Measurements from ENCODE around the gene SYN1. TPM values are rescaled to one million over a fixed set of nuclear protein-coding genes. Genes with fewer than 3 reads are reported as not detected.

Gene SYN1
- total RNA-seq, 2 donors from 2014 or later, result 0.14 to 4.1 TPM

GRCh38 chrX:47595716-47596251, 23.9 kb downstream of the SYN1 start:
- Histone ChIP-seq H3K27ac (no peak overlapping the region), H3K9me3 (no peaks in the 10 kb centered on the region), H3K4me1 (replicated peaks) (no peaks in the 10 kb centered on the region), H3K27me3 (replicated peaks; ENCODE audit: insufficient read depth) (no peaks in the 10 kb centered on the region), H3K36me3 (no peaks in the 10 kb centered on the region), H3K4me3 (no peak overlapping the region)
- 13% methylated on average over 1 of the region's 1 CpG for WGBS
- TF ChIP-seq CTCF (IDR thresholded peaks at IDR 0.05) (no peak), POLR2A (IDR thresholded peaks at IDR 0.05) (no peak), POLR2AphosphoS5 (IDR thresholded peaks at IDR 0.05) (no peak)
- no peak for DNase-seq (ENCODE audit: low spot score)
- intact Hi-C loops (cut with DNase I), result no loop called here

GRCh38 chrX:47593522-47593921, 26.1 kb downstream of the SYN1 start:
- intact Hi-C loops (cut with DNase I), result no loop called here
- no peak overlapping the region for H3K27ac ChIP-seq
- no peak for DNase-seq (ENCODE audit: low spot score)
- no peaks in the 10 kb centered on the region for H3K36me3 ChIP-seq
- no peaks in the 10 kb centered on the region for H3K9me3 ChIP-seq
- 79% methylated on average over 4 of the region's 4 CpGs for WGBS
- no peaks in the 10 kb centered on the region for H3K27me3 ChIP-seq (replicated peaks; ENCODE audit: insufficient read depth)
- TF ChIP-seq POLR2A (IDR thresholded peaks at IDR 0.05) (no peak), POLR2AphosphoS5 (IDR thresholded peaks at IDR 0.05) (no peak), CTCF (IDR thresholded peaks at IDR 0.05) (no peak)
- H3K4me3 ChIP-seq, result no peak overlapping the region
- no peaks in the 10 kb centered on the region for H3K4me1 ChIP-seq (replicated peaks)

- Histone ChIP-seq H3K4me3 (no peak overlapping the region), H3K36me3 (no peaks in the 10 kb centered on the region), H3K4me1 (replicated peaks) (no peaks in the 10 kb centered on the region), H3K27ac (no peak overlapping the region), H3K27me3 (replicated peaks; ENCODE audit: insufficient read depth) (no peaks in the 10 kb centered on the region), H3K9me3 (no peaks in the 10 kb centered on the region)
- no peak for DNase-seq (ENCODE audit: low spot score)
- intact Hi-C loops (cut with DNase I), result no loop called here
- TF ChIP-seq POLR2A (IDR thresholded peaks at IDR 0.05), result no peak
- no peak for TF ChIP-seq POLR2AphosphoS5 (IDR thresholded peaks at IDR 0.05)
- no peak for TF ChIP-seq CTCF (IDR thresholded peaks at IDR 0.05)
- 85% methylated on average over 4 of the region's 5 CpGs for WGBS
Observed at GRCh38 chrX:47590984-47591383, 28.7 kb downstream of the SYN1 start.

GRCh38 chrX:47587906-47588735, 31.5 kb downstream of the SYN1 start:
- Histone ChIP-seq H3K4me1 (replicated peaks) (no peaks in the 10 kb centered on the region), H3K9me3 (no peaks in the 10 kb centered on the region), H3K27me3 (replicated peaks; ENCODE audit: insufficient read depth) (no peaks in the 10 kb centered on the region), H3K4me3 (no peak overlapping the region), H3K36me3 (no peaks in the 10 kb centered on the region), H3K27ac (no peak overlapping the region)
- DNase-seq (ENCODE audit: low spot score), result no peak
- intact Hi-C loops (cut with DNase I), result no loop called here
- no peak for TF ChIP-seq POLR2A (IDR thresholded peaks at IDR 0.05)
- TF ChIP-seq CTCF (IDR thresholded peaks at IDR 0.05), result no peak
- TF ChIP-seq POLR2AphosphoS5 (IDR thresholded peaks at IDR 0.05), result no peak
- WGBS, result 80% methylated on average over 11 of the region's 16 CpGs
